IMR-90 (cell line): ENCODE data around the gene LMBRD2. TPM values are rescaled to one million over a fixed set of nuclear protein-coding genes. Genes with fewer than 3 reads are reported as not detected.
"Not testable (repeated sequence)": the region's sequence is repeated elsewhere in the genome, so short reads cannot be mapped to it uniquely, and the experiment has no call there.

Experiments
- ATAC-seq: fragments of 200-7000 bp; cut with Tn5 transposase; 2 replicates; pipeline ENCODE4 v1.9.1; 2020; ENCODE audit warnings: low read depth, mild to moderate bottlenecking, moderate library complexity
- BruUV-seq: library from RNA; stranded (reverse); fragments of 400-500 nt; replicated peaks from 2 replicates; lab custom pipeline; 2021; lab: Mats Ljungman, UMichigan
- CTCF ChIA-PET: fragments of 300-600 bp; formaldehyde crosslinking; extraction: SDS; loops from one replicate; lab custom pipeline; 2021; ENCODE audit warnings: antibody characterized with exemption; lab: Yijun Ruan, JAX
- POLR2A ChIA-PET: fragments of 300-600 bp; sonication (Branson Sonifier 250); formaldehyde crosslinking; loops from one replicate; lab custom pipeline; 2022; ENCODE audit warnings: antibody characterized with exemption; ENCODE audit not compliant: unreplicated experiment; lab: Charles Lee
- DNase-seq: peaks from one replicate; pipeline ENCODE4 v3.0.0; 2013
- H2AFZ ChIP-seq: replicated peaks from 2 replicates; pipeline ENCODE3; 2013; ENCODE audit warnings: low read length, mild to moderate bottlenecking; ENCODE audit not compliant: poor library complexity
- H2AK5ac ChIP-seq: 2 replicates; pipeline ENCODE4 v1.6.1; 2013; ENCODE audit warnings: low read depth, low read length, inconsistent platforms
- H2AK9ac ChIP-seq: replicated peaks from 2 replicates; pipeline ENCODE3; 2013; ENCODE audit warnings: mild to moderate bottlenecking, low read depth, low read length, moderate library complexity; ENCODE audit not compliant: poor library complexity
- H2BK120ac ChIP-seq: 2 replicates; pipeline ENCODE4 v1.6.1; 2013; ENCODE audit warnings: low read depth, low read length, inconsistent platforms
- H2BK15ac ChIP-seq: 3 replicates; pipeline ENCODE4 v1.6.1; 2013; ENCODE audit warnings: low read depth, low read length, inconsistent platforms
- H2BK20ac ChIP-seq: 2 replicates; pipeline ENCODE4 v1.6.1; 2013; ENCODE audit warnings: low read depth, mild to moderate bottlenecking, inconsistent platforms, low read length, moderate library complexity
- H2BK5ac ChIP-seq: 2 replicates; pipeline ENCODE4 v1.6.1; 2013; ENCODE audit warnings: mild to moderate bottlenecking, low read depth, low read length, inconsistent platforms; ENCODE audit not compliant: poor library complexity, severe bottlenecking
- H3K14ac ChIP-seq: replicated peaks from 2 replicates; pipeline ENCODE4 v1.6.1; 2013; ENCODE audit warnings: low read depth, low read length, inconsistent platforms
- H3K18ac ChIP-seq: 2 replicates; pipeline ENCODE4 v1.6.1; 2013; ENCODE audit warnings: low read depth, low read length, control low read depth
- H3K23ac ChIP-seq: 2 replicates; pipeline ENCODE4 v1.6.1; 2013; ENCODE audit warnings: low read depth, low read length, inconsistent platforms
- H3K27ac ChIP-seq: 2 replicates; pipeline ENCODE4 v1.5.1; 2013; ENCODE audit warnings: mild to moderate bottlenecking, control low read depth, low read length; ENCODE audit not compliant: insufficient read depth
- H3K27me3 ChIP-seq: 2 replicates; pipeline ENCODE4 v1.6.1; 2013; ENCODE audit warnings: low read length; ENCODE audit not compliant: control insufficient read depth, insufficient read depth
- H3K36me3 ChIP-seq: 2 replicates; pipeline ENCODE4 v1.6.1; 2013; ENCODE audit warnings: low read length, mixed read lengths; ENCODE audit not compliant: control insufficient read depth, insufficient read depth
- H3K4ac ChIP-seq: 2 replicates; pipeline ENCODE4 v1.6.1; 2013; ENCODE audit warnings: low read depth, low read length, inconsistent platforms
- H3K4me1 ChIP-seq: 2 replicates; pipeline ENCODE4 v1.6.1; 2013; ENCODE audit warnings: low read length, mixed read lengths; ENCODE audit not compliant: control insufficient read depth, insufficient read depth
- H3K4me2 ChIP-seq: 2 replicates; pipeline ENCODE4 v1.6.1; 2013; ENCODE audit warnings: low read depth, mild to moderate bottlenecking, control low read depth, low read length, moderate library complexity
- H3K4me3 ChIP-seq: 2 replicates; pipeline ENCODE4 v1.5.1; 2013; ENCODE audit warnings: low read depth, mild to moderate bottlenecking, control low read depth, low read length, moderate library complexity; ENCODE audit not compliant: insufficient read depth
- H3K56ac ChIP-seq: 2 replicates; pipeline ENCODE4 v1.6.1; 2013; ENCODE audit warnings: low read length, inconsistent platforms; ENCODE audit not compliant: insufficient read depth; ENCODE audit errors: extremely low read depth
- H3K79me1 ChIP-seq, 2 experiments: 2 replicates each; pipeline ENCODE4 v1.6.1; 2013; ENCODE audit warnings: low read length in 2 of 2, inconsistent platforms in 1 of 2, low read depth in 1 of 2
- H3K9ac ChIP-seq: 2 replicates; pipeline ENCODE4 v1.6.1; 2013; ENCODE audit warnings: low read depth, low read length, control low read depth
- H3K9me1 ChIP-seq: 2 replicates; pipeline ENCODE4 v1.6.1; 2013; ENCODE audit warnings: low read length, inconsistent platforms; ENCODE audit not compliant: insufficient read depth
- H3K9me3 ChIP-seq: 2 replicates; pipeline ENCODE4 v1.6.1; 2013; ENCODE audit warnings: low read length; ENCODE audit not compliant: control insufficient read depth, insufficient read depth
- H4K20me1 ChIP-seq: 2 replicates; pipeline ENCODE4 v1.6.1; 2013; ENCODE audit warnings: low read length, inconsistent platforms; ENCODE audit not compliant: insufficient read depth
- H4K5ac ChIP-seq: 2 replicates; pipeline ENCODE4 v1.6.1; 2013; ENCODE audit warnings: mild to moderate bottlenecking, low read depth, low read length, control low read depth
- H4K8ac ChIP-seq, 2 experiments: 2 replicates each; pipeline ENCODE4 v1.6.1; 2013; ENCODE audit warnings: low read depth in 2 of 2, low read length in 2 of 2, control low read depth in 1 of 2, inconsistent platforms in 1 of 2
- H4K91ac ChIP-seq: 2 replicates; pipeline ENCODE4 v1.6.1; 2013; ENCODE audit warnings: low read depth, low read length, inconsistent platforms; ENCODE audit not compliant: insufficient read depth
- WGBS, 2 experiments: methylation state at CpG; one replicate each; pipeline versions ENCODE4 v1.1.5 to v1.1.7; 2013; ENCODE audit warnings: missing lambda C conversion rate in 2 of 2; ENCODE audit not compliant: insufficient read length in 1 of 2; ENCODE audit errors: extremely low coverage in 2 of 2; 5-methylcytosine and 5-hydroxymethylcytosine counted together
- dilution Hi-C: fragments of 300-500 bp; cut with HindIII; formaldehyde crosslinking; loops from one replicate; pipeline ENCODE4 v1.14.3; 2018; ENCODE audit warnings: low sequenced_read_pairs; ENCODE audit not compliant: unreplicated experiment
- in situ Hi-C: fragments of 300-500 bp; cut with MboI; formaldehyde crosslinking; loops from 3 replicates; pipeline ENCODE4 v1.14.3; 2019; ENCODE audit warnings: low sequenced_read_pairs, inconsistent platforms, mixed read lengths
- intact Hi-C: fragments of 100-400 bp; cut with micrococcal nuclease; formaldehyde crosslinking; loops from 2 replicates; pipeline ENCODE4 v1.10.0; 2022
- polyA plus RNA-seq, 3 experiments: library from polyadenylated mRNA; depleted of rRNA; stranded (reverse); fragments of >200 nt; gene quantifications; 2 replicates each; pipeline ENCODE4 v1.2.3, GENCODE V29; 2012; ENCODE audit warnings: low replicate concordance in 1 of 3
- total RNA-seq: library from RNA; depleted of rRNA; stranded (reverse); fragments of >200 nt; gene quantifications from 2 replicates; pipeline ENCODE4 v1.2.3, GENCODE V29; 2012

Gene LMBRD2
- total and polyA plus RNA-seq, 2 of the 4 experiments (the other 2 are of a cell fraction), result 1.8 to 5.2 TPM

DNA sequence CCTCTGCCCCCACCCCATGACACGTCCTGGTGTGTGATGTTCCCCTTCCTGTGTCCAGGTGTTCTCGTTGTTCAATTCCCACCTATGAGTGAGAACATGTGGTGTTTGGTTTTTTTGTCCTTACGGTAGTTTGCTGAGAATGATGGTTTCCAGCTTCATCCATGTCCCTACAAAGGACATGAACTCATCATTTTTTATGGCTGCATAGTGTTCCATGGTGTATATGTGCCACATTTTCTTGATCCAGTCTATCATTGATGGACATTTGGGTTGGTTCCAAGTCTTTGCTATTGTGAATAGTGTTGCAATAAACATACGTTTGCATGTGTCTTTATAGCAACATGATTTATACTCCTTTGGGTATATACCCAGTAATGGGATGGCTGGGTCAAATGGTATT, 32.7 kb upstream of the LMBRD2 start:
- H2AK5ac ChIP-seq, intact Hi-C loops, H2AK9ac ChIP-seq, H3K36me3 ChIP-seq, CTCF ChIA-PET, H3K27me3 ChIP-seq, H3K4ac ChIP-seq, H4K5ac ChIP-seq, H2BK5ac ChIP-seq, H4K91ac ChIP-seq, H3K4me1 ChIP-seq, POLR2A ChIA-PET, H3K9me3 ChIP-seq, H2BK20ac ChIP-seq, H3K4me3 ChIP-seq, H3K27ac ChIP-seq, H3K9ac ChIP-seq, in situ Hi-C loops, H3K79me1 ChIP-seq, H3K14ac ChIP-seq, ATAC-seq, H3K56ac ChIP-seq, H3K23ac ChIP-seq, H4K20me1 ChIP-seq, H3K4me2 ChIP-seq, H4K8ac ChIP-seq, BruUV-seq, dilution Hi-C loops, H3K9me1 ChIP-seq, H2BK120ac ChIP-seq, H2BK15ac ChIP-seq, DNase-seq, H2AFZ ChIP-seq, H3K18ac ChIP-seq: not testable (repeated sequence)
- no CpG with 5 or more reads among the region's 4 CpGs for WGBS, 2 experiments
